GM19193 (cell line): Measurements from ENCODE around the gene PRSS21.

ENCODE experiments used
- POLR2A ChIP-seq: IDR thresholded peaks from 4 replicates; pipeline ENCODE4 v1.6.1; 2011; ENCODE audit not compliant: insufficient read depth, insufficient read length; ENCODE audit errors: extremely low read depth

Gene PRSS21

GRCh38 chr16:2827831-2828520 lies 10.9 kb downstream of the PRSS21 start:
- TF ChIP-seq POLR2A, result no peak

DNA sequence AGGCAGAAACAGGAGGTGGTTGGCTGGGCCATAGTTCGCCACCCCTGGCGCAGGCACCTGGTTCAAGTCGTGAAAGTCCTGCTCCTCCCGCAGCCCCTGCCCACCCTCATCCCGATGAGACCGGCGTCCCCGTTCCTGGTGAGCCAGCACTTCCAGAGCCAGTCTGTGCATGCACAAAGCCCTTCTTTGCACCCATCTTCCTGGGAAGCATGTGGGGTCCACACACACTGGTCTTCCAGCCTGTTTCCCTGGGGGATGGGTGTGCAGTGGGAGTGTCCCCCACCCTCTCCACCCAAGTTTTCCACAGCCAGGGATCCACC lies 11.4 kb downstream of the PRSS21 start:
- no peak for TF ChIP-seq POLR2A

- no peak for TF ChIP-seq POLR2A
Observed at GRCh38 chr16:2828876-2829430, 11.9 kb downstream of the PRSS21 start.

GRCh38 chr16:2829501-2830354 lies 12.7 kb downstream of the PRSS21 start, which contains the start of gene ZG16B:
Gene ZG16B (plus strand): TSS chr16:2830303. CDS start chr16:2830442, 139 bp downstream.
- no peak for TF ChIP-seq POLR2A

- TF ChIP-seq POLR2A, result no peak
Observed at GRCh38 chr16:2830355-2830695, 13.3 kb downstream of the PRSS21 start.

DNA sequence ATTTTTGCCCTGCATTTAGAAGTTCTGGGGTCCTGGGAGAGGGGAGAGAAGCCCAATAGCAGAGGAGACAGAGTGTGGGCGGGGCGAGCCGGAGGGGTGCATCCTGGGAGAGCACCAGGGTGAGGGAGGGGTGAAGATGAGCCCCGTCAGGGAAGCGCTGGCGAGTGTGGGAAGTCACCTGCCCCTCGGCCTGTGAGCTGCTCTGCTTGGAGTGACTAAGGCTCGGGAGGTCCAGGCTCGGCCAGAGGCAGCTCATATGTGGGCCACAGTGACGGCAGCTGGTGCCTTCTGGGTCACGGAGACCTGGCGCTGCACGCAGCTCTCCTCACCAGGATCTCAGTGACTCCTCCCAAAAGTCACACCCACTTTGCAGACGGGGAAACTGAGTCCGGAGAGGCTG lies 14.2 kb downstream of the PRSS21 start:
- no peak for TF ChIP-seq POLR2A

- TF ChIP-seq POLR2A, result no peak
Observed at GRCh38 chr16:2833776-2834175, 16.7 kb downstream of the PRSS21 start.

DNA sequence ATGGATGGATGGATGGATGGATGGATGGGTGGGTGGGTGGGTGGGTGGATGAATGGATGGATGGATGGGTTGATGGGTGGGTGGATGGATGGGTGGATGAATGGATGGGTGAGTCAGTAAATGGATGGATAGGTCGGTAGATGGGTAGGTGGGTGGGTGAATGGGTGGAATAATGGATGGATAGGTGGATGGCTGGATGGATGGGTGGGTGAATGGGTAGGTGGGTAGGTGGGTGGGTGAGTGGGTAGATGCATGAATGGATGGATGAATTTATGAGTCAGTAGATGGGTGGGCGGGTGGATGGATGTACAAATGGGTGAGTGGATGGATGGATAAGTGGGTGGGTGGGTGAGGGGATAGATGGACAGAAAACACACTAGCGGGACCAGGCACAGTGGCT lies 17.9 kb downstream of the PRSS21 start:
- TF ChIP-seq POLR2A, result no peak

DNA sequence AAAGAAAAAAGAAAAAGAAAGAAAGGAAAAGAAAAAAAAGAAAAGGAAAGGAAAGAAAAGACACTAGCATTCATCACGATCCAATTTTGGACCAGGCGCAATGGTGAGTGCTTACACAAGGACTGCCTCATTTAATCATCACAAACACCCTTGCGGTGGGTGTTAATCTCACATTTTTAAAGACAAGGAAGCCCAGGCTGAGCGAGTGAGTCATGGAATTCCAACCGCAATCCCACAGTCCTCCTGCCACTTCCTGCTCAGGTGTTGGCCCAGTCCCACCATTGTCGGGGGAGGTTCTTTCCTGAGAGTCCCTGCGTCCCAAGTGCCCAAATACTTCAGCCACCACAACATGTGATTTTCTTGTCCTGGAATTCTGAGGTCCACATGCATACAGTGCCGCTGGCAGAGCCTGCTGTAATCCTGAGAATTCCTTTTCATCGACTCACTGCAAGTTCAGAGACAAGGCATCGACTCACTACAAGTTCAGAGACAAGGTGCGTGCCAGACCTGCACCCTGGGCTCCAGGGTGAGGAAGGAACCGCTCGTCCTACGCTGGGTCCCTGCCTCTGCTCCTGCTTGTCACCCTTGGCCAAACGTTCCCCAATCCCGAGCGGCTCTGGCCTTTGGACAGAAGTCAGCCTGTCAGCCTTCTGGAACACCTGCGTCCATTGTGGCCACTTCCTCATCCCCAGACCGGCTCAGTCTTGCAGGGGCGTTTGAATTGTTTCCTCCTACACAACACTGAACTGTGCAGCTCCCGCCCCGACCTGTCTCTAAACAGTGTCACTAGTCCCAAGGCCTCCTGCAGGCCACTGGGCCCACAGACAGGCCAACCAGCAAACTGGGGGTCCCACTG lies 18.8 kb downstream of the PRSS21 start:
- TF ChIP-seq POLR2A, result no peak

DNA sequence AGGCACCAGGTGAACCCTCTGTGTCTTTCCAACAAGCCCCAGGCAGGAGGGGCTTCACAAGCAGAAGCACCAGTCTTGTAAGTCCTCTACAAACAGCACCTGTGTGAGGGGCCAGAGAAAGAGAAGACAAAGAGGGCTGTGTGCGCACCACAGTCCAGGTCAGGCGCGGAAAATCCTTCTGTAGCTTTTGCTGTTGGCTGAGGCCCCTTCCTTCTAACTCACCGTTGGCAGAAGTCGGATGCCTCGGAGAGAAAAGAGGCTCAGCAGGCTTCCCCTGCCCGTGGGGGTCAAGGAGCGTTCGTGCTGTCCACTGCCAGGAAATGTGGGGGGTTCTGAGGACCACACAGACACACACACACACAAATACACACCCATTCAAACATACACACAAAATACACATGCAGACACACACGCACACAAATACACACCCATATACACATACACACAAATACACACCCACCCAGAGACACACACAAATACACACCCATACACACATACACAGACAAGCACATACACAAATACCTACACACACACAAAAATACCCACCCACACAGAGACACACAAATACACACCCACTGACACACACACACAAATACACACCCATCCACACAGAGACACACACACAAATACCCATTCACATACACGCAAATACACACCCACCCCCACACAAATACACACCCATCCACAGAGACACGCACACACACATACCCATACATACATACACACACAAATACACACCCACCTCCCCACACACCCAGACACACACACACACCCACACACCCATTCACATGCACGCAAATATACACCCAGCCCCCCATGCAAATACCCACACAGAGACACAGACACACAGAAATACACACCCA lies 19.8 kb downstream of the PRSS21 start:
- no peak for TF ChIP-seq POLR2A

- no peak for TF ChIP-seq POLR2A
Observed at GRCh38 chr16:2838928-2839327, 21.9 kb downstream of the PRSS21 start.

DNA sequence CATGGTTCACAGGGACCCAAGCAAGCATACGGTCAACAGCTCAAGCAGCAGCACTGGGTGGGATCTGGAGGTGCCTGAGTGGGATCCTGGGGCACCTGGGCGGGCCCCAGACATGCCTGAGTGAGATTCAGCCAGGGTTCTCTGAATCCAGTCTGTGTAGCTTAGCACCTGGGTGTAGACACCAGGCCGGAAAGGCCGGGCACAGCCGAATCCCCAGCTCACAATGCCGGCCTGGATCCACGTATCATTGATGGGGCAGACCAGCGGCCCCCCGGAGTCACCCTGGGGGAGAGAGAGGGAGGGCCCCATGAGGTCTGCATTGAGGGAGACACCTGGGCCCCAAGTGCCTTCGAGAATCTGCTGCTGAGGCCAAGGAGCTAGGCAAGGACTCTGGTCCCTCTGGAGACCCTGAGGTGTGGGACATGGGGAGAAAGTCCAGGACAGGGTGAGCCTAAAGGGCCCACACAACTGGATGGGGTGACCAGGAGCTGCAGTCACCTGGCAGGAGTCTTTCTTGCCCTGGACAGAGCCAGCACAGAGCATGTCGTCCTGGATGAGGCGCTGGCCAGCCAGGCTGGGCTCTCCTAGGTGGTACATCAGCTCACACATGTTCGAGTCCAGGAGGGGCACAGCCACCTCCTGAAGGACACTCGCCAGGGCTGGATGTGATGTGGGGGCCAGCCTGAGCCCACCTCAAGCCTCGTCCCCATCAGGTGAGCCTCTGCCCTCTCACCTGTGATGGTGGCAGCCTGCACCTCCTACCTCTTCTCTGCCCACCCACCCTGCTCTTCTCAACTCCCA lies 22.8 kb downstream of the PRSS21 start:
- no peak for TF ChIP-seq POLR2A

DNA sequence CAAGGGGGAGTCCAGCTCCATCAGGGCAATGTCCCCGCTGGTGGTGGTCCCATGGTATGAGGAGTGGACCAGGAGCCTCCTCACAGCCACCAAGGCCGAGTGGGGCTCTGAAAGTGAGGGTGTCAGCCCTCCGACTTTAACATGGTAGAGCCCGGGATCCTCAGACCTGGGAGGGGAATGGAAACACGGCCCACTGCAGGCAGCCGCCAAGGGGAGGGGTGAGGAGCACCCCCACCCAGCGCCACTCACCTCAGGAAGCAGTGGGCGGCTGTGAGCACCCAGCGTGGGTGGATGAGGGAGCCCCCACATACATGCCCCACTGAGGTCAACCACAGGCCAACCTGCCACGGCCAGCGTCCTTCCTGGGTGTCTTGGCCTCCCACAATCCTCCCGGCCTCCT lies 23.9 kb downstream of the PRSS21 start:
- TF ChIP-seq POLR2A, result no peak
